HEK293 (cell line): Measurements from ENCODE around the gene FOXM1.

ENCODE experiments used
- BCL11A ChIP-seq: fragments of 450-650 bp; formaldehyde crosslinking; IDR thresholded peaks from 2 replicates; pipeline ENCODE4 v1.5.1; 2016; ENCODE audit warnings: low read depth, missing biosample characterization, missing genetic modification characterization
- GLIS2 ChIP-seq: fragments of 450-650 bp; formaldehyde crosslinking; IDR thresholded peaks from 2 replicates; pipeline ENCODE4 v1.5.1; 2016; ENCODE audit warnings: missing biosample characterization, missing genetic modification characterization
- HOXA7 ChIP-seq: sonication (generic); formaldehyde crosslinking; IDR thresholded peaks from 2 replicates; pipeline ENCODE4 v1.8.1; 2022; ENCODE audit warnings: missing genetic modification reagents, borderline replicate concordance
- SETDB1 ChIP-seq: IDR thresholded peaks from one replicate; pipeline ENCODE4 v1.6.1; 2017; ENCODE audit warnings: mild to moderate bottlenecking, low read length, moderate library complexity, mixed read lengths; ENCODE audit not compliant: insufficient read length
- WT1 ChIP-seq: fragments of 450-650 bp; formaldehyde crosslinking; IDR thresholded peaks from 2 replicates; pipeline ENCODE4 v1.5.1; 2016; ENCODE audit warnings: missing biosample characterization, missing genetic modification characterization
- YY1 ChIP-seq: fragments of 450-650 bp; formaldehyde crosslinking; IDR thresholded peaks from 2 replicates; pipeline ENCODE4 v1.5.1; 2018; ENCODE audit warnings: missing biosample characterization, missing genetic modification characterization
- ZBTB20 ChIP-seq: fragments of 450-650 bp; formaldehyde crosslinking; IDR thresholded peaks from 2 replicates; pipeline ENCODE4 v1.5.1; 2016; ENCODE audit warnings: missing biosample characterization, missing genetic modification characterization
- ZNF121 ChIP-seq: fragments of 450-650 bp; formaldehyde crosslinking; IDR thresholded peaks from 2 replicates; pipeline ENCODE4 v1.5.1; 2016; ENCODE audit warnings: missing biosample characterization, missing genetic modification characterization
- ZNF146 ChIP-seq: fragments of 450-650 bp; formaldehyde crosslinking; IDR thresholded peaks from 2 replicates; pipeline ENCODE4 v1.5.1; 2016; ENCODE audit warnings: missing biosample characterization, missing genetic modification characterization
- ZNF174 ChIP-seq: fragments of 450-650 bp; formaldehyde crosslinking; IDR thresholded peaks from 2 replicates; pipeline ENCODE4 v1.5.0; 2017; ENCODE audit warnings: missing biosample characterization, mild to moderate bottlenecking, missing genetic modification characterization
- ZNF211 ChIP-seq: fragments of 450-650 bp; formaldehyde crosslinking; IDR thresholded peaks from 2 replicates; pipeline ENCODE4 v1.5.1; 2016; ENCODE audit warnings: low read depth, missing biosample characterization, missing genetic modification characterization
- ZNF214 ChIP-seq: fragments of 450-650 bp; formaldehyde crosslinking; IDR thresholded peaks from 2 replicates; pipeline ENCODE4 v1.5.1; 2017; ENCODE audit warnings: missing biosample characterization, mild to moderate bottlenecking, missing genetic modification characterization, borderline replicate concordance
- ZNF23 ChIP-seq: fragments of 450-650 bp; formaldehyde crosslinking; IDR thresholded peaks from 2 replicates; pipeline ENCODE4 v1.5.1; 2016; ENCODE audit warnings: missing biosample characterization, missing genetic modification characterization, borderline replicate concordance
- ZNF311 ChIP-seq: fragments of 450-650 bp; formaldehyde crosslinking; IDR thresholded peaks from 2 replicates; pipeline ENCODE4 v1.5.1; 2017; ENCODE audit warnings: missing biosample characterization, missing genetic modification characterization, borderline replicate concordance
- ZNF391 ChIP-seq: fragments of 450-650 bp; formaldehyde crosslinking; IDR thresholded peaks from 2 replicates; pipeline ENCODE4 v1.5.1; 2016; ENCODE audit warnings: low read depth, missing biosample characterization, missing genetic modification characterization, borderline replicate concordance
- ZNF48 ChIP-seq: fragments of 450-650 bp; formaldehyde crosslinking; IDR thresholded peaks from 2 replicates; pipeline ENCODE4 v1.5.1; 2016; ENCODE audit warnings: missing biosample characterization, missing genetic modification characterization
- ZNF510 ChIP-seq: fragments of 450-650 bp; formaldehyde crosslinking; IDR thresholded peaks from 2 replicates; pipeline ENCODE4 v1.5.1; 2018; ENCODE audit warnings: mild to moderate bottlenecking, missing genetic modification characterization, missing biosample characterization; ENCODE audit not compliant: insufficient replicate concordance
- ZNF600 ChIP-seq: fragments of 450-650 bp; formaldehyde crosslinking; IDR thresholded peaks from 2 replicates; pipeline ENCODE4 v1.5.1; 2016; ENCODE audit warnings: missing biosample characterization, missing genetic modification characterization
- ZNF660 ChIP-seq: fragments of 450-650 bp; IDR thresholded peaks from 2 replicates; pipeline ENCODE4 v1.5.1; 2018; ENCODE audit warnings: missing biosample characterization, mild to moderate bottlenecking, missing genetic modification characterization
- ZNF664 ChIP-seq: fragments of 450-650 bp; formaldehyde crosslinking; IDR thresholded peaks from 2 replicates; pipeline ENCODE4 v1.5.1; 2016; ENCODE audit warnings: missing biosample characterization, missing genetic modification characterization
- ZNF76 ChIP-seq: fragments of 450-650 bp; formaldehyde crosslinking; IDR thresholded peaks from 2 replicates; pipeline ENCODE4; 2016; ENCODE audit warnings: low read depth, missing biosample characterization, missing genetic modification characterization, borderline replicate concordance
- ZNF777 ChIP-seq: fragments of 450-650 bp; formaldehyde crosslinking; IDR thresholded peaks from 2 replicates; pipeline ENCODE4 v1.5.1; 2017; ENCODE audit warnings: missing biosample characterization, missing genetic modification characterization, borderline replicate concordance
- ZNF792 ChIP-seq: fragments of 450-650 bp; formaldehyde crosslinking; IDR thresholded peaks from 2 replicates; pipeline ENCODE4 v1.5.1; 2016; ENCODE audit warnings: missing biosample characterization, missing genetic modification characterization
- ZNF830 ChIP-seq: fragments of 450-650 bp; IDR thresholded peaks from 2 replicates; pipeline ENCODE4 v1.5.0; 2018; ENCODE audit warnings: missing biosample characterization, missing genetic modification characterization, low read depth, mild to moderate bottlenecking, moderate library complexity
- TF ChIP-seq, protein P1 (sequence below): fragments of 450-650 bp; formaldehyde crosslinking; IDR thresholded peaks from 2 replicates; pipeline ENCODE4 v1.5.1; 2017; ENCODE audit warnings: missing biosample characterization, missing genetic modification characterization
- TF ChIP-seq, protein P2 (sequence below): fragments of 450-650 bp; formaldehyde crosslinking; IDR thresholded peaks from 2 replicates; pipeline ENCODE4; 2016; ENCODE audit warnings: missing biosample characterization, missing genetic modification characterization
- TF ChIP-seq, protein P3 (sequence below): fragments of 450-650 bp; formaldehyde crosslinking; IDR thresholded peaks from 2 replicates; pipeline ENCODE4 v1.5.1; 2016; ENCODE audit warnings: missing biosample characterization, missing genetic modification characterization, borderline replicate concordance
- TF ChIP-seq, protein P4 (sequence below): fragments of 450-650 bp; formaldehyde crosslinking; IDR thresholded peaks from 2 replicates; pipeline ENCODE4 v1.5.1; 2017; ENCODE audit warnings: missing biosample characterization, missing genetic modification characterization
- TF ChIP-seq, protein P5 (sequence below): fragments of 450-650 bp; IDR thresholded peaks from 2 replicates; pipeline ENCODE4 v1.5.1; 2018; ENCODE audit warnings: missing biosample characterization, mild to moderate bottlenecking, missing genetic modification characterization
- TF ChIP-seq, protein P6 (sequence below): fragments of 450-650 bp; formaldehyde crosslinking; IDR thresholded peaks from 2 replicates; pipeline ENCODE4 v1.5.1; 2016; ENCODE audit warnings: missing biosample characterization, missing genetic modification characterization

The FOXM1 gene

DNA sequence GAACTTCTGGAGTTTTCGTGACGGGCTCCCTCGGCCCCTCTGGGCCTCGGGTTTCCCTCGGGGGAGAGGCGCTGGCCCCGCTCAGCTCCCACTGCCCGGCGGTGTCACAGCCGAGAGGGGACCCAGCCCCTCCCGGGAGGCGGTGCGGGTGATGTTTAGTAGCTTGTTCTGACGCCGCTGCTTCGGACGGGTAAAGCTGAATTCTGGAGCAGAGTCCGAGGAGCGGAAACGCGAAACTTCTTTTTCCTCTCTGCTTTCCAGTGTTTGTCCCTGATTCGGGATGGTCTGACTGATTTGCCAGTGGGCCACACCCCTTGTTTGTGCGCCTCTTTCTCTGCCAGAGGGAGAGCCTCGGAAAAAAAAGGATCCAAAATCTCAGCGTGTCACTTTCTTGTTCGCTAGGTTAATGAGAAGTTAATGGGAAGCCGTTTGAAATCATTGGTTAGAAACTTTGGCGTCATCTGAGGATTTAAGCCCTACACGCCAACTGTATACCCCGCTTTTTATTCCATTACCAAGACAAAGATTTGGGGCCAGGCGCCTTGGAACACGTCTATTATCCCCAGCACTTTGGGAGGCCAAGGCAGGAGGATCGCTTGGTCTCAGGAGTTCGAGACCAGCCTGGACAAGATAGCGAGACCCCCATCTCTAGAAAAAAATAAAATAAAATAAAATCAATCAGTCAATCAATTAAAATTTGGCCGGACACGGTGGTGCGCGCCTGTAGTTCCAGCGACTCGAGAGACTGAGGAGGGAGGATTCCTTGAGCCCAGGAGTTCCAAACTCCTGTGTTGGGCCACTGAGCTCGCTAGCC lies 14.5 kb upstream of the FOXM1 start (continued):
- TF ChIP-seq, protein P1, sequence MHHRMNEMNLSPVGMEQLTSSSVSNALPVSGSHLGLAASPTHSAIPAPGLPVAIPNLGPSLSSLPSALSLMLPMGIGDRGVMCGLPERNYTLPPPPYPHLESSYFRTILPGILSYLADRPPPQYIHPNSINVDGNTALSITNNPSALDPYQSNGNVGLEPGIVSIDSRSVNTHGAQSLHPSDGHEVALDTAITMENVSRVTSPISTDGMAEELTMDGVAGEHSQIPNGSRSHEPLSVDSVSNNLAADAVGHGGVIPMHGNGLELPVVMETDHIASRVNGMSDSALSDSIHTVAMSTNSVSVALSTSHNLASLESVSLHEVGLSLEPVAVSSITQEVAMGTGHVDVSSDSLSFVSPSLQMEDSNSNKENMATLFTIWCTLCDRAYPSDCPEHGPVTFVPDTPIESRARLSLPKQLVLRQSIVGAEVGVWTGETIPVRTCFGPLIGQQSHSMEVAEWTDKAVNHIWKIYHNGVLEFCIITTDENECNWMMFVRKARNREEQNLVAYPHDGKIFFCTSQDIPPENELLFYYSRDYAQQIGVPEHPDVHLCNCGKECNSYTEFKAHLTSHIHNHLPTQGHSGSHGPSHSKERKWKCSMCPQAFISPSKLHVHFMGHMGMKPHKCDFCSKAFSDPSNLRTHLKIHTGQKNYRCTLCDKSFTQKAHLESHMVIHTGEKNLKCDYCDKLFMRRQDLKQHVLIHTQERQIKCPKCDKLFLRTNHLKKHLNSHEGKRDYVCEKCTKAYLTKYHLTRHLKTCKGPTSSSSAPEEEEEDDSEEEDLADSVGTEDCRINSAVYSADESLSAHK (tag by site-specific recombination) = no peak
- TF ChIP-seq ZNF510 (no peak), SETDB1 (no peak), ZBTB20 (tag by site-specific recombination) (peak; percentile 22; the same call in 1 of the 2 replicates), HOXA7 (no peak), ZNF214 (tag by site-specific recombination) (no peak), ZNF777 (tag by site-specific recombination) (no peak), BCL11A (no peak), ZNF174 (tag by site-specific recombination) (no peak), ZNF600 (tag by site-specific recombination) (peak; percentile 92), ZNF664 (tag by site-specific recombination) (no peak), ZNF792 (tag by site-specific recombination) (0 out of 2 replicates have a peak, but pooled peaks have one; percentile 17), GLIS2 (tag by site-specific recombination) (no peak; the same call in 1 of the 2 replicates), ZNF391 (tag by site-specific recombination) (no peak), ZNF121 (tag by site-specific recombination) (peak; percentile 96), ZNF48 (no peak), WT1 (tag by site-specific recombination) (no peak), ZNF660 (tag by site-specific recombination) (no peak), ZNF76 (tag by site-specific recombination) (0 out of 2 replicates have a peak, but pooled peaks have one; percentile 14), YY1 (tag by site-specific recombination) (no peak), ZNF23 (tag by site-specific recombination) (no peak), ZNF146 (tag by site-specific recombination) (no peak), ZNF211 (tag by site-specific recombination) (no peak), ZNF311 (tag by site-specific recombination) (no peak), ZNF830 (tag by site-specific recombination) (no peak)
- TF ChIP-seq, protein P2, sequence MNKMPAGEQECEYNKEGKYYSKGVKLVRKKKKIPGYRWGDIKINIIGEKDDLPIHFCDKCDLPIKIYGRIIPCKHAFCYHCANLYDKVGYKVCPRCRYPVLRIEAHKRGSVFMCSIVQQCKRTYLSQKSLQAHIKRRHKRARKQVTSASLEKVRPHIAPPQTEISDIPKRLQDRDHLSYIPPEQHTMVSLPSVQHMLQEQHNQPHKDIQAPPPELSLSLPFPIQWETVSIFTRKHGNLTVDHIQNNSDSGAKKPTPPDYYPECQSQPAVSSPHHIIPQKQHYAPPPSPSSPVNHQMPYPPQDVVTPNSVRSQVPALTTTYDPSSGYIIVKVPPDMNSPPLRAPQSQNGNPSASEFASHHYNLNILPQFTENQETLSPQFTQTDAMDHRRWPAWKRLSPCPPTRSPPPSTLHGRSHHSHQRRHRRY (tag by site-specific recombination) = no peak
- TF ChIP-seq, protein P3, sequence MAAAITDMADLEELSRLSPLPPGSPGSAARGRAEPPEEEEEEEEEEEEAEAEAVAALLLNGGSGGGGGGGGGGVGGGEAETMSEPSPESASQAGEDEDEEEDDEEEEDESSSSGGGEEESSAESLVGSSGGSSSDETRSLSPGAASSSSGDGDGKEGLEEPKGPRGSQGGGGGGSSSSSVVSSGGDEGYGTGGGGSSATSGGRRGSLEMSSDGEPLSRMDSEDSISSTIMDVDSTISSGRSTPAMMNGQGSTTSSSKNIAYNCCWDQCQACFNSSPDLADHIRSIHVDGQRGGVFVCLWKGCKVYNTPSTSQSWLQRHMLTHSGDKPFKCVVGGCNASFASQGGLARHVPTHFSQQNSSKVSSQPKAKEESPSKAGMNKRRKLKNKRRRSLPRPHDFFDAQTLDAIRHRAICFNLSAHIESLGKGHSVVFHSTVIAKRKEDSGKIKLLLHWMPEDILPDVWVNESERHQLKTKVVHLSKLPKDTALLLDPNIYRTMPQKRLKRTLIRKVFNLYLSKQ (tag by site-specific recombination) = no peak
- TF ChIP-seq, protein P4, sequence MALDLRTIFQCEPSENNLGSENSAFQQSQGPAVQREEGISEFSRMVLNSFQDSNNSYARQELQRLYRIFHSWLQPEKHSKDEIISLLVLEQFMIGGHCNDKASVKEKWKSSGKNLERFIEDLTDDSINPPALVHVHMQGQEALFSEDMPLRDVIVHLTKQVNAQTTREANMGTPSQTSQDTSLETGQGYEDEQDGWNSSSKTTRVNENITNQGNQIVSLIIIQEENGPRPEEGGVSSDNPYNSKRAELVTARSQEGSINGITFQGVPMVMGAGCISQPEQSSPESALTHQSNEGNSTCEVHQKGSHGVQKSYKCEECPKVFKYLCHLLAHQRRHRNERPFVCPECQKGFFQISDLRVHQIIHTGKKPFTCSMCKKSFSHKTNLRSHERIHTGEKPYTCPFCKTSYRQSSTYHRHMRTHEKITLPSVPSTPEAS (tag by site-specific recombination) = no peak
- TF ChIP-seq, protein P5, sequence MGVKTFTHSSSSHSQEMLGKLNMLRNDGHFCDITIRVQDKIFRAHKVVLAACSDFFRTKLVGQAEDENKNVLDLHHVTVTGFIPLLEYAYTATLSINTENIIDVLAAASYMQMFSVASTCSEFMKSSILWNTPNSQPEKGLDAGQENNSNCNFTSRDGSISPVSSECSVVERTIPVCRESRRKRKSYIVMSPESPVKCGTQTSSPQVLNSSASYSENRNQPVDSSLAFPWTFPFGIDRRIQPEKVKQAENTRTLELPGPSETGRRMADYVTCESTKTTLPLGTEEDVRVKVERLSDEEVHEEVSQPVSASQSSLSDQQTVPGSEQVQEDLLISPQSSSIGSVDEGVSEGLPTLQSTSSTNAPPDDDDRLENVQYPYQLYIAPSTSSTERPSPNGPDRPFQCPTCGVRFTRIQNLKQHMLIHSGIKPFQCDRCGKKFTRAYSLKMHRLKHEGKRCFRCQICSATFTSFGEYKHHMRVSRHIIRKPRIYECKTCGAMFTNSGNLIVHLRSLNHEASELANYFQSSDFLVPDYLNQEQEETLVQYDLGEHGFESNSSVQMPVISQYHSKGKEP (tag by site-specific recombination) = no peak
- TF ChIP-seq, protein P6, sequence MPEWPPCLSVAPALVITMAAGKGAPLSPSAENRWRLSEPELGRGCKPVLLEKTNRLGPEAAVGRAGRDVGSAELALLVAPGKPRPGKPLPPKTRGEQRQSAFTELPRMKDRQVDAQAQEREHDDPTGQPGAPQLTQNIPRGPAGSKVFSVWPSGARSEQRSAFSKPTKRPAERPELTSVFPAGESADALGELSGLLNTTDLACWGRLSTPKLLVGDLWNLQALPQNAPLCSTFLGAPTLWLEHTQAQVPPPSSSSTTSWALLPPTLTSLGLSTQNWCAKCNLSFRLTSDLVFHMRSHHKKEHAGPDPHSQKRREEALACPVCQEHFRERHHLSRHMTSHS = no peak
